Activated CD4-positive, alpha-beta T cell treated with anti-CD3 and anti-CD28 coated beads for 36 hours (primary cell): ENCODE measurements around the gene CDK7. TPM values are rescaled to one million over a fixed set of nuclear protein-coding genes. Genes with fewer than 3 reads are reported as not detected.

Experiments
- ATAC-seq: fragments of 200-7000 bp; cut with Tn5 transposase; one replicate; pipeline ENCODE4 v1.10.0; 2021; ENCODE audit warnings: mild to moderate bottlenecking, moderate library complexity
- CTCF ChIA-PET: fragments of 350-600 bp; sonication (Branson Sonifier 250); formaldehyde crosslinking; loops from one replicate; lab custom pipeline; 2021; ENCODE audit warnings: antibody characterized with exemption; lab: Charles Lee
- POLR2A ChIA-PET: fragments of 350-600 bp; sonication (Branson Sonifier 250); formaldehyde crosslinking; loops from one replicate; lab custom pipeline; 2021; ENCODE audit warnings: antibody characterized with exemption, inconsistent platforms; lab: Charles Lee
- DNase-seq: peaks from one replicate; pipeline ENCODE4 v3.0.0-alpha.2; 2020
- H3K27ac Mint-ChIP-seq: one replicate; pipeline ENCODE4 v1.8.0; 2021; ENCODE audit warnings: mixed read lengths
- H3K27me3 Mint-ChIP-seq: one replicate; pipeline ENCODE4 v1.8.0; 2021; ENCODE audit warnings: mixed read lengths
- H3K36me3 Mint-ChIP-seq: one replicate; pipeline ENCODE4 v1.8.0; 2021; ENCODE audit warnings: low read depth, mixed read lengths
- H3K4me1 Mint-ChIP-seq: one replicate; pipeline ENCODE4 v1.8.0; 2021; ENCODE audit warnings: mixed read lengths
- H3K4me3 Mint-ChIP-seq: one replicate; pipeline ENCODE4 v1.8.0; 2021; ENCODE audit warnings: mild to moderate bottlenecking, moderate library complexity, mixed read lengths
- H3K9me3 Mint-ChIP-seq: one replicate; pipeline ENCODE4 v1.8.0; 2021; ENCODE audit warnings: low read depth, mixed read lengths
- intact Hi-C, 2 experiments: fragments of 100-400 bp; cut with DNase I in 1 of 2; cut with micrococcal nuclease in 1 of 2; formaldehyde crosslinking; loops; one replicate each; pipeline versions ENCODE4 v1.14.2 to v1.15.1; 2022 to 2024; cut with DNase I, micrococcal nuclease
- total RNA-seq, 2 experiments: library from RNA; stranded (reverse); gene quantifications; one replicate each; pipeline ENCODE4 v1.2.3, GENCODE V29; 2021

CDK7 gene
- total RNA-seq, 2 experiments from 2014 or later = 47.0 to 47.8 TPM

- Mint-ChIP-seq H3K9me3 (no peaks in the 10 kb centered on the region), H3K27me3 (no peaks in the 10 kb centered on the region), H3K4me1 (peaks cover 3% of the 10 kb centered on the region), H3K27ac (no peak overlapping the region), H3K36me3 (peaks cover 18% of the 10 kb centered on the region), H3K4me3 (no peak overlapping the region)
- POLR2A ChIA-PET = no interaction called here
- DNase-seq (no peak), ATAC-seq (no peak)
- CTCF ChIA-PET = no interaction called here
- intact Hi-C loops = no loop called here
Measured at GRCh38 chr5:69292306-69292705, 57.6 kb downstream of the CDK7 start.

- no peak for ATAC-seq
Measured at GRCh38 chr5:69293882-69294281, 59.2 kb downstream of the CDK7 start.

DNA sequence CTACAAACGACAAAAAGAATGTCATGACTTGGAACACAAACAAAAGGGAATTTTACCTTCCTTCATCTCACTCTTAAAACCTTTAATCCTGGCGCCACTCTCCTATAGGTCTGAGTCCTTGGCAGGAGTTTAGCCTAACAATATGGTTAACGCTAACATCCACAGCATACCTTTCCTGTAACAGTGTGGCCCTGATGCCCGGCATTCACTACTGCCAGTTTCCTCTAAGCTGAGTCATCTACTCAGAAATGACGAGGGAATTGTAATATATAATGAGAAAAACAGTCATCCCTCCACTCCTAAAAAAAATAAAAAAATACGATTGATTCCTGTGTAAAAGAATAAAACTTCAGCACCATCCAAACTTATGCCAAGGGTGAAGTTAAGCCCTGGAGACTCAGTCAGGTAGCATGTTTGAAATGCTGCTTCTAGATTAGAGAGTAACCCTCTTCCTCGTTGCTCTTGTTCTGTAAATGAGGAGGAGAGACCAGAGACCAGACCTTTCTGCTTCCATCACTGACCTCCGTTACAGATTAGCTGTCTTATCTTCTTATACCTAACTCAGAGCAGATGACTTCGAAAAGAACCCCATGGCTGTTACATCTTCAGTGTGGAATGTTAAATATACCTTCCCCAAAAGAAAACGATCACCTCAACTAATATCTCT, 60.5 kb downstream of the CDK7 start:
- ChIA-PET POLR2A (no interaction called here), CTCF (no interaction called here)

More at GRCh38 chr5:69293882-69294281, 59.2 kb downstream of the CDK7 start:
- DNase-seq = no peak
- Mint-ChIP-seq H3K27me3 (no peaks in the 10 kb centered on the region), H3K9me3 (no peaks in the 10 kb centered on the region), H3K4me3 (no peak overlapping the region), H3K36me3 (peaks cover 12% of the 10 kb centered on the region), H3K4me1 (peaks cover 3% of the 10 kb centered on the region), H3K27ac (no peak overlapping the region)
- POLR2A ChIA-PET = no interaction called here
- intact Hi-C loops = no loop called here
- CTCF ChIA-PET = interaction anchor here (1.0 kb wide), 1 partner anchor 251 kb away, joined by 3 read pairs; no protein-coding TSS in a partner anchor

DNA sequence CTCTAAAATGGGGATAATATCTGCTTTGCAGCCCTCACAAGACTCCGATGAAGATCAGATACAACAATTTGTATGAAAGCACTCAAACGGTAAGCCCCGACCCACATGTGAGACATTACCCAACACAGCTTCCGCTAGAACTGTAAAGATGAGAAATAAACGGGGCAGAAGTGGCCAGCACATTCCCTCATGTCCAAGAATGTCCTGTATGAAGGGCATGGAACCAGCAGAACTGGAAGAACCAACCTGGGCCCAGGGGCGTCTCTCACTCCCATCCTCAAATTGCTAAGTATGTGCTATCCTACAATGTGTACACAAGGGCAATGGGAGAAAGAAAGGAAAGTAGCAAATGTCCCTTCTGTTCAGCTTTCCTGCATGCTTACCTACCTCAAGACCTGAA, 64.9 kb downstream of the CDK7 start:
- POLR2A ChIA-PET = no interaction called here
- intact Hi-C loops = no loop called here
- Mint-ChIP-seq H3K4me3 (no peak overlapping the region), H3K9me3 (no peaks in the 10 kb centered on the region), H3K4me1 (no peaks in the 10 kb centered on the region), H3K36me3 (peaks cover 23% of the 10 kb centered on the region), H3K27ac (no peak overlapping the region), H3K27me3 (no peaks in the 10 kb centered on the region)
- ATAC-seq (no peak), DNase-seq (no peak)
- CTCF ChIA-PET = interaction anchor here (1.2 kb wide), 1 partner anchor 12 kb away, joined by 7 read pairs; no protein-coding TSS in a partner anchor

More for the DNA sequence above, 60.5 kb downstream of the CDK7 start:
- peak overlapping the region; percentile 65 for H3K27ac Mint-ChIP-seq
- no peak for ATAC-seq
- no peaks in the 10 kb centered on the region for H3K9me3 Mint-ChIP-seq
- H3K4me1 Mint-ChIP-seq = no peaks in the 10 kb centered on the region
- peaks cover 18% of the 10 kb centered on the region for H3K36me3 Mint-ChIP-seq
- intact Hi-C loops = no loop called here
- H3K27me3 Mint-ChIP-seq = no peaks in the 10 kb centered on the region
- DNase-seq = no peak
- H3K4me3 Mint-ChIP-seq = no peak overlapping the region

GRCh38 chr5:69300537-69301203, 66.0 kb downstream of the CDK7 start:
- CTCF ChIA-PET = interaction anchor here (1.2 kb wide), 1 partner anchor 13 kb away, joined by 7 read pairs; no protein-coding TSS in a partner anchor
- H3K4me1 Mint-ChIP-seq = no peaks in the 10 kb centered on the region
- H3K27me3 Mint-ChIP-seq = no peaks in the 10 kb centered on the region
- H3K9me3 Mint-ChIP-seq = no peaks in the 10 kb centered on the region
- no peak overlapping the region for H3K27ac Mint-ChIP-seq
- POLR2A ChIA-PET = interaction anchor here (0.6 kb wide), 1 partner anchor 186 kb away, joined by 6 read pairs; no protein-coding TSS in a partner anchor
- H3K36me3 Mint-ChIP-seq = peaks cover 18% of the 10 kb centered on the region
- DNase-seq (no peak), ATAC-seq (no peak)
- intact Hi-C loops = no loop called here
- H3K4me3 Mint-ChIP-seq = no peak overlapping the region

- ChIA-PET POLR2A (no interaction called here), CTCF (no interaction called here)
- ATAC-seq (no peak), DNase-seq (no peak)
- Mint-ChIP-seq H3K4me1 (peaks cover 12% of the 10 kb centered on the region), H3K27me3 (no peaks in the 10 kb centered on the region), H3K27ac (no peak overlapping the region), H3K9me3 (no peaks in the 10 kb centered on the region), H3K4me3 (no peak overlapping the region), H3K36me3 (peaks cover 44% of the 10 kb centered on the region)
- intact Hi-C loops = loop anchor here in 1 of 2 experiments (2.0 kb wide), 1 partner anchor 15 kb away; no protein-coding TSS in a partner anchor
Measured at GRCh38 chr5:69305512-69305911, 70.8 kb downstream of the CDK7 start.

DNA sequence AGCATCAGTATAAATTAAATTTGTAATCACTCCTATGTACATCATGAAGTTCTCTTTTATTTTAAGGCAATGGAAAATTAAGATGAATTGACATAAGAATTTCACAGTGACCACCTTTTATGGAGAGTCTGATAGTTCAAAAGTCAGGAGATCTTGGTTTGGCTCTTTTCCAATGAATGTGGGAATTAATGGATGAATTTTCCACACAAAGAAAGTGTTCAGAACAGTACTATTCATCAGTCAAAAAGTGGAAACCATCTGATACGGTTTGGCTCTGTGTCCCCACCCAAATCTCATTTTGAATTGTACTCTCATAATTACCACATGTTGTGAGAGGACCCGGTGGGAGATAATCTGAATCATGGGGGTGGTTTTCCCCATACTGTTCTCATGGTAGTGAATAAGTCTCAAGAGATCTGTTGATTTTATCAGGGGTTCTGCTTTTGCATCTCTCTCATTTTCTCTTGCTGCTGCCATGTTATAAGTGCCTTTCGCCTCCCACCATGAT, 73.4 kb downstream of the CDK7 start:
- peak; percentile 53 for ATAC-seq
- peak; percentile 8 for DNase-seq
- Mint-ChIP-seq H3K27ac (peak overlapping the region; percentile 58), H3K27me3 (no peaks in the 10 kb centered on the region), H3K36me3 (peaks cover 53% of the 10 kb centered on the region), H3K4me1 (peaks cover 12% of the 10 kb centered on the region), H3K9me3 (no peaks in the 10 kb centered on the region), H3K4me3 (no peak overlapping the region)
- ChIA-PET POLR2A (no interaction called here), CTCF (interaction anchor here (0.6 kb wide), 1 partner anchor 38 kb away, joined by 3 read pairs; no protein-coding TSS in a partner anchor)
- intact Hi-C loops = no loop called here

- Mint-ChIP-seq H3K27me3 (no peaks in the 10 kb centered on the region), H3K9me3 (no peaks in the 10 kb centered on the region), H3K27ac (no peak overlapping the region), H3K4me3 (no peak overlapping the region), H3K4me1 (peaks cover 12% of the 10 kb centered on the region), H3K36me3 (peaks cover 55% of the 10 kb centered on the region)
- CTCF ChIA-PET = no interaction called here
- intact Hi-C loops = no loop called here
- DNase-seq (no peak), ATAC-seq (no peak)
- POLR2A ChIA-PET = no interaction called here
Measured at GRCh38 chr5:69309380-69309779, 74.7 kb downstream of the CDK7 start.

DNA sequence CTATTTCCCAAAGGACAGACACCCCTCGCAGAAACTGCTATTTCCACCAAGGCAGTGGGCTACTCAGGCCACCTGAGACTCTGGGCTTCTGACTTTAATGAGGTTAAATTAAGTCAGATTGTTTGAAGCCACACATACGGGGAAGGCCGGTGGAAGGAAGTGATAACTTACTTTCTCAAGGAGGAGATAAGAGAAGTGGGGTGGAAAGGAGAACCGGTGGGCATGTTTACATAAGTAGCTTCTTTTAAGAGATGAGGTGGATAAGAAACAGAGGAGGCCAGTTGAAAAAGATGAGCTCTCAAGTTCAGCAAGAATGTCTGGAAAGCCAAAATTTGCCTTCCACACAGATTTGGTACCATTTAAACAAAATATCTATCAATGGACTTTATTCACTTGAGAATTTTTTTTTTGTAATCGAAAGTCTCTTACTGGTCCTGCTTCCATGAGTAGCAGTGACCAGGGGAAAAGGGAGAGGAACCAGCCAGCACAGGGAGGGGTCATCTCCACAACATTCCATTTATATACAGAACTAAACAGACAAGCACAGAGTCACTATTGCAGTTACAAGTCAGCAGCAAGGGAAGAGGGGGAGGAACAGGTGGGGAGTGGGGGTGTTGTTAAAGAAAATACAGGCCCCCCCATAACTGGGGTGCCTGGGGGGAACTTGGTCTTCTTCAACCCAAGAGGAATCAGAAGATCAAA, 77.9 kb downstream of the CDK7 start:
- Mint-ChIP-seq H3K9me3 (no peaks in the 10 kb centered on the region), H3K4me1 (peaks cover 12% of the 10 kb centered on the region), H3K4me3 (no peak overlapping the region), H3K27ac (no peak overlapping the region), H3K27me3 (no peaks in the 10 kb centered on the region), H3K36me3 (peaks cover 42% of the 10 kb centered on the region)
- ATAC-seq (no peak), DNase-seq (no peak)
- ChIA-PET CTCF (interaction anchor here (0.6 to 1.0 kb wide), 2 partner anchors 23 to 262 kb away, joined by 3 read pairs; no protein-coding TSS in a partner anchor), POLR2A (no interaction called here)
- intact Hi-C loops = no loop called here

DNA sequence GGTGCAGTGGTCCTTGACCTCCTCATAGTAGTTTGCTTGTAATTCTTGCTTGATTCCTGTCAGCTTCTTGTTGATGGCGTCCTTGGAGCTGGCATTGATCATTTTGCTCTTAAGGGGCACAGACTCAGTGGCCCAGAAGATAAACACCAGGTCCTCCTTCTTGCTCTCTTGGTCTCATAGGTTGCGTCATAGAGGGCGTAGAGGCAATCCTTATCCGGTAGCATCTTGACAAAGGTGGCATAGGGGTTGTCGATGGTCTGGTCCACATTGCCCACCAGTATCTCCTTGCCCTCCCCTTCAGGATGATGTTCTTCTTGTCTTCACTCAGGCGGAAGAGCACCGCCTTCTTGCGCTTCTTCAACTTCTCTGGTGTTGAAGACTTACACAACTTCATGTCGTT, 78.7 kb downstream of the CDK7 start:
- intact Hi-C loops = no loop called here

DNA sequence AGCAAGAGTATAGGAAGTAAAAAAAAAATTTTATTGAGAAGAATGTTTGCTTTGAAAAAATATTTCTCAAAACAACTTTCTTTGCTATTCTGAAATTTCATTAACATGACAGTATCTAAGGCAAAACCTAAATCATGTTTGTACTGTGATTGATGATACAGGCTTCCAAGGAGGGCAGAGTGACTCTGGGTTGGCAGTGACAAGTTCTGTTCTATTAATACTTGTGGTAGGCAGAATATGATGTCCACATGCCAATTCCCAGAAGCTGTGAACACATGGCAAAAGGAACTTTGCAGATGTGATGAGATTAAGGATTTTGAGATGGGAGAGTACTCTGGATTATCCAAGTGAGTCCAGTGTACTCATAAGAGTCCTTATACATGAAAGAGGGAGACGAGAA, 81.3 kb downstream of the CDK7 start:
- Mint-ChIP-seq H3K36me3 (peaks cover 23% of the 10 kb centered on the region), H3K27me3 (no peaks in the 10 kb centered on the region), H3K27ac (no peak overlapping the region), H3K4me3 (no peak overlapping the region), H3K9me3 (no peaks in the 10 kb centered on the region), H3K4me1 (no peaks in the 10 kb centered on the region)
- ATAC-seq (no peak), DNase-seq (no peak)
- ChIA-PET CTCF (no interaction called here), POLR2A (no interaction called here)
- intact Hi-C loops = no loop called here

More for the DNA sequence above, 78.7 kb downstream of the CDK7 start:
- no peak overlapping the region for H3K27ac Mint-ChIP-seq
- DNase-seq = no peak
- no peak overlapping the region for H3K4me3 Mint-ChIP-seq
- ChIA-PET CTCF (no interaction called here), POLR2A (no interaction called here)
- H3K36me3 Mint-ChIP-seq = peaks cover 35% of the 10 kb centered on the region
- no peaks in the 10 kb centered on the region for H3K9me3 Mint-ChIP-seq
- ATAC-seq = no peak
- peaks cover 5% of the 10 kb centered on the region for H3K4me1 Mint-ChIP-seq
- no peaks in the 10 kb centered on the region for H3K27me3 Mint-ChIP-seq
